Gastroesophageal sphincter (tissue), 3 donors: ENCODE data around the gene NEUROG1.

ENCODE experiments used
- CTCF ChIP-seq, 4 experiments: fragments of 200-600 bp in 2 of 4; fragments of 450-650 bp in 2 of 4; sonication (generic) in 1 of 4; IDR thresholded peaks; one replicate each; pipeline ENCODE4 v1.5.1; 2017 to 2019; ENCODE audit warnings: antibody characterized with exemption in 4 of 4, mild to moderate bottlenecking in 2 of 4, moderate library complexity in 2 of 4
- EP300 ChIP-seq: sonication (generic); formaldehyde crosslinking; IDR thresholded peaks from one replicate; pipeline ENCODE4 v1.6.1; 2017; ENCODE audit warnings: antibody characterized with exemption, mild to moderate bottlenecking

- no peak for TF ChIP-seq CTCF (IDR thresholded peaks at IDR 0.05)
- no peak for TF ChIP-seq EP300
Observed at GRCh38 chr5:135567661-135568060, 31.9 kb upstream of the NEUROG1 start.
